Chondrocyte (in vitro differentiated cells): ENCODE data around the gene TENM3. TPM values are rescaled to one million over a fixed set of nuclear protein-coding genes. Genes with fewer than 3 reads are reported as not detected.

ENCODE experiments used
- DNase-seq: peaks from one replicate; pipeline ENCODE4 v3.0.0; 2021; ENCODE audit warnings: mixed read lengths, low spot score
- H3K27ac Mint-ChIP-seq: one replicate; pipeline ENCODE4 v1.8.0; 2021; ENCODE audit warnings: mild to moderate bottlenecking, moderate library complexity, mixed read lengths; ENCODE audit not compliant: unreplicated experiment
- H3K27me3 Mint-ChIP-seq: 2 replicates; pipeline ENCODE4 v1.8.0; 2021; ENCODE audit warnings: low read depth, mixed read lengths
- H3K36me3 Mint-ChIP-seq: 2 replicates; pipeline ENCODE4 v1.8.0; 2021; ENCODE audit warnings: low read depth, mixed read lengths
- H3K4me1 Mint-ChIP-seq: 2 replicates; pipeline ENCODE4 v1.8.0; 2021; ENCODE audit warnings: low read depth, mild to moderate bottlenecking, mixed read lengths
- H3K4me3 Mint-ChIP-seq: one replicate; pipeline ENCODE4 v1.8.0; 2021; ENCODE audit warnings: mild to moderate bottlenecking, moderate library complexity, mixed read lengths; ENCODE audit not compliant: unreplicated experiment
- H3K9me3 Mint-ChIP-seq: 2 replicates; pipeline ENCODE4 v1.8.0; 2021; ENCODE audit warnings: low read depth, mixed read lengths
- CTCF ChIP-seq: fragments of 200-600 bp; sonication (generic); IDR thresholded peaks from 2 replicates; pipeline ENCODE4 v1.5.0; 2021; ENCODE audit warnings: antibody characterized with exemption, mild to moderate bottlenecking, moderate library complexity
- total RNA-seq: library from RNA; stranded (reverse); gene quantifications from 3 replicates; pipeline ENCODE4 v1.2.1, GENCODE V29; 2021

The TENM3 gene
- total RNA-seq, 1 donor from 2014 or later, result 87.6 TPM

- Mint-ChIP-seq H3K4me1 (peaks cover 3% of the 10 kb centered on the region), H3K27ac (no peak overlapping the region), H3K4me3 (no peak overlapping the region), H3K9me3 (peaks cover 15% of the 10 kb centered on the region), H3K36me3 (peaks cover 8% of the 10 kb centered on the region), H3K27me3 (no peaks in the 10 kb centered on the region)
- DNase-seq, result no peak
- no peak for TF ChIP-seq CTCF
These were observed 172.9 kb downstream of the TENM3 start for GRCh38 chr4:182416067-182416466.

GRCh38 chr4:182418054-182418734 lies 175.0 kb downstream of the TENM3 start:
- H3K36me3 Mint-ChIP-seq, result no peaks in the 10 kb centered on the region
- peaks cover 3% of the 10 kb centered on the region for H3K4me1 Mint-ChIP-seq
- no peak overlapping the region for H3K4me3 Mint-ChIP-seq
- H3K27me3 Mint-ChIP-seq, result no peaks in the 10 kb centered on the region
- DNase-seq, result no peak
- peaks cover 8% of the 10 kb centered on the region for H3K9me3 Mint-ChIP-seq
- no peak overlapping the region for H3K27ac Mint-ChIP-seq
- no peak for TF ChIP-seq CTCF

- no peak for DNase-seq
- no peaks in the 10 kb centered on the region for H3K36me3 Mint-ChIP-seq
- H3K27me3 Mint-ChIP-seq, result no peaks in the 10 kb centered on the region
- no peak overlapping the region for H3K4me3 Mint-ChIP-seq
- H3K27ac Mint-ChIP-seq, result no peak overlapping the region
- H3K9me3 Mint-ChIP-seq, result no peaks in the 10 kb centered on the region
- H3K4me1 Mint-ChIP-seq, result peaks cover 3% of the 10 kb centered on the region
- TF ChIP-seq CTCF, result no peak
These were observed 177.0 kb downstream of the TENM3 start for GRCh38 chr4:182420189-182420588.

- H3K36me3 Mint-ChIP-seq, result peaks cover 1% of the 10 kb centered on the region
- TF ChIP-seq CTCF, result no peak
- H3K27me3 Mint-ChIP-seq, result no peaks in the 10 kb centered on the region
- no peak overlapping the region for H3K4me3 Mint-ChIP-seq
- H3K9me3 Mint-ChIP-seq, result no peaks in the 10 kb centered on the region
- DNase-seq, result no peak
- peaks cover under 1% of the 10 kb centered on the region for H3K4me1 Mint-ChIP-seq
- no peak overlapping the region for H3K27ac Mint-ChIP-seq
These were observed 178.6 kb downstream of the TENM3 start for GRCh38 chr4:182421753-182422152.

- DNase-seq, result no peak
- H3K9me3 Mint-ChIP-seq, result no peaks in the 10 kb centered on the region
- no peak for TF ChIP-seq CTCF
- H3K27me3 Mint-ChIP-seq, result no peaks in the 10 kb centered on the region
- H3K27ac Mint-ChIP-seq, result no peak overlapping the region
- peaks cover 1% of the 10 kb centered on the region for H3K36me3 Mint-ChIP-seq
- H3K4me1 Mint-ChIP-seq, result peaks cover 17% of the 10 kb centered on the region
- H3K4me3 Mint-ChIP-seq, result no peak overlapping the region
These were observed 182.1 kb downstream of the TENM3 start for GRCh38 chr4:182425302-182425701.
